ENCODE measurements around the gene DENND6B.

The DENND6B gene

GRCh38 chr22:50300620-50301257 lies 26.1 kb downstream of the DENND6B start:
- no peak for DNase-seq

DNA sequence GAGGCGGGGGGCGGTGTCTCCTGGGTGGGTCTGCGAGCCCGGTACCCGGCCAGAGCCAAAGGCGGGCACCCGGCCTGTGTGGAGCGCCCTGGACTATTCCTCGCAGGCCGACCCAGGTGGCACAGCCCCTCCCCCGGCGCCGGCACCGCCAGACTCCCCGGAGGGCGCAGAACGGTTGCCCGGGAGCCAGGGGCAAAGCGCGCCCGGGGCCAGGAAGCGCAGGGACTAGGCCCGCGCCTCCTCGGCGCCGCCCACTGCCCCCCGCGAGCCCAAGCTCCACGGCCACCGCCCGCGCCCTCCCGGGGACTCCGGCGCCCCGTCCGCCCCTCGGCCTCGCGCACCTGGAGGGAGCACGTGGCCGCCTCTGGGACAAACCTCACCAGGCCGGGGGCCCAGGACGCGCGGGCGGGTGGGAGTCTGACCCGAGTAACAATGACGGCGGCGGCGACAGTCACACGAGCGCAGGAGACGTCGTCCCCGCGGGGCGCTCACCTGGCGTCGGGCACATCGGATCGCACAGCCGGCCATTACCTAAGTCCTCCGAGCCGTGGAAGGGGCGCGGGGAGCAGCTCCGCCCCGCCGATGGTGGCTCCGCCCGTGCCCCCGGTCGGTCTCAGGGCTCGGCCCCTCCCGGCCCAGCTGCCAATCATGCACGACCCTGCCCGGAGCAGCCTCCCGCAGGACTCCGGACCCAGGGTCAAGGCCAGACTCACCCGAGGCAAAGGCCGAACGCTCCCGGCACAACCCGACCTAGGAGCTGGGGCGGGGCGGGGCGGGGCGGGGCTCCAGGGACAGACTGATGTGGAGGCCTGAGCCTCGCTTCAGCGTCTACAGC lies 26.8 kb downstream of the DENND6B start:
- DNase-seq, result no peak

DNA sequence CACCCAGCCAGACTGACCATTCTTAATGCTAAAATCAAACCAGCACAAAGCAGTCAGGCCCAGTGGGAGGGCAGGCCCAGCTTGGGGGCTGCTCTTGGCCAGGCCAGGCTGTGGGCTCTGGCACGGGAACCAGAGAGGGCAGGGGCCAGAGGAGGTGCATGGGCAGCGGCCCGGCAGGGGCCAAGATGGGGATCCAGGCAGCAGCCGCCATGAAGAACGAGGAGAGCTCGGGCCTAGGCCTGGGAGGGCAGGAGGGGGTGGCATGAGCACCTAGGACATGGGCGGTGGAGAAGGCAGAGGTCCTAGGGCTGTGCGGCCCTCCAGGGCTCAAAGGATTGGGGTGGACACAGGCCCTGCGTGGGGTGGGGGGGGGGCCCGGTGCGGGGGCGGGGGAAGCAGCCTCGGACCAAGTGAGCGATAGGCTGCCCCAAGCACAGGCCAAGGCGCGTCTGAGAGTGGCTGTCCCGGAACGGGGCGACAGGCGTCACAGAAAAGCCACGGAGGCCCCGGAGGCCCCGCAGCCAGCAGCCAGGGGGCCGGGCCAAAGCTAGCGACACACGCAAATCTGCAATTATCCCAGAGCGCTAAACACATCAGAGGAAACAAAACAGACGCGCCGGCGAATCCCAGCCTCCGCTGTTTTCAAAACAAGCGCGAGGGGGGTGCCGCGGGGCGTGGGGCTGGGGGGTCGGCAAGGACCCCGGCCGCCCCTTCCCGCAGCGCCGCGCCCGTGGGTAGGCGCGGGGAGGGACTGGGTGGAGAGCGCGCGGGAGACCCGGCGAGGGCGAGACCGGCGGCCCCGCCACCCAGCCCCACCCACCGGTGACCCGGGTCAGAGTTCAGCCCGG lies 27.7 kb downstream of the DENND6B start:
- peak; percentile 28 for DNase-seq

GRCh38 chr22:50298266-50298637 lies 28.6 kb downstream of the DENND6B start:
- no peak for DNase-seq

GRCh38 chr22:50297510-50298265 lies 29.1 kb downstream of the DENND6B start:
- DNase-seq, result no peak

DNA sequence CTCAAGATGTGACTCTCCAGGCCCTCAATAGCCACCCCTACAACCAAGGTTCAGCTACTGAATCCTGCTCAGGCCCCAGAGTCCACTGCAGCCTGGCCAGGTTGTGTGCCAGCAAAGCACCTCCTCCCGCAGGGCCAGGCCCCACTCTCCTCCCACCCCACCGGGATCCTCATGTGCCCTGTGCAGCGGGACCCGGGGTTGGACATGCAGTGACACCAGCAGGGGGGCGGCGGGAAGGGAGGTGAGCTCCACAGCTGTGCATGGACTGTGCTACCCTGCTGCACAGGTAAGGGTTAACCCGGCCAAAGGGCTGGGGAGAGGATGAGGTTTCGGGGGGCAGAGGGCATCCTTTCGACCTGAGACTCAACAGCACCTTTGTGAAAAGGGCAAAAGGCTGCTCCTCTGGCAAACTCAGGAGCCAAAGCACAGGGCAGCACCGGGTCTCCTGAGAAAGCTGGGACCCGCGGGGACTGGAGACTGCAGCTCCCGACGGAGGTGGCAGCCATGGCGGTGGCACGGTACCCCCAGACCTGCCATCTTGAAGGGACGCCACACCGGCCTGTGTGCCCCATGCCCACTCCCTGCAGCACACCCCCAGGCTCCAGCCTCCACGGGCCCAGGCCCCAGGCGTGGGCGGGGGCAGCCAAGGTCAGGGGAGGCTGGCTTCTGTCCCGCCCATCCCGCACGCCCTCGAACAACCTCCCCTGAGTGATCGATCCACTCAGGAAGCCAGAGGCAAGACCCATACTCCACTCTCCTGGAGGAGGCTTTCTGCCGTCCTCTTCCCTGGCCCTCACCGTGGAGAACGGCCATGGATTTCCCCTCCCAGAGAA lies 29.9 kb downstream of the DENND6B start:
- DNase-seq, result no peak

DNA sequence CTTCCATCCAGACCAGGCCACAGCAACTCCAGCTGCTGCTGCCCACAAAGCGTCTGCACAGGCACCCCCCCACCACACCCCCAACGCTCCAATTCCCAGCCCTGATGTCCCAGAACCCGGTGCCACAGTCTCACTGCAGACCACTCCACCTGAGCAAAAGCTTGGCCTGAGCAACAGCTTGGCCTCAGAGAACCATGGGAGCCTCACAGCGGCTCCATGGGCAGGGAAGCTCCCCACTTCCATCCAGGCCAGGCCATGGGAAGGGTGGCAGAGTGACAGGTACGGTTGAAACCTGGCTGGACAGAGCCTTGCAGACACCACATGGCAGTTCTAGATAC lies 32.5 kb downstream of the DENND6B start:
- no peak for DNase-seq

- DNase-seq, result no peak
Observed at GRCh38 chr22:50293441-50294318, 33.1 kb downstream of the DENND6B start.

DNA sequence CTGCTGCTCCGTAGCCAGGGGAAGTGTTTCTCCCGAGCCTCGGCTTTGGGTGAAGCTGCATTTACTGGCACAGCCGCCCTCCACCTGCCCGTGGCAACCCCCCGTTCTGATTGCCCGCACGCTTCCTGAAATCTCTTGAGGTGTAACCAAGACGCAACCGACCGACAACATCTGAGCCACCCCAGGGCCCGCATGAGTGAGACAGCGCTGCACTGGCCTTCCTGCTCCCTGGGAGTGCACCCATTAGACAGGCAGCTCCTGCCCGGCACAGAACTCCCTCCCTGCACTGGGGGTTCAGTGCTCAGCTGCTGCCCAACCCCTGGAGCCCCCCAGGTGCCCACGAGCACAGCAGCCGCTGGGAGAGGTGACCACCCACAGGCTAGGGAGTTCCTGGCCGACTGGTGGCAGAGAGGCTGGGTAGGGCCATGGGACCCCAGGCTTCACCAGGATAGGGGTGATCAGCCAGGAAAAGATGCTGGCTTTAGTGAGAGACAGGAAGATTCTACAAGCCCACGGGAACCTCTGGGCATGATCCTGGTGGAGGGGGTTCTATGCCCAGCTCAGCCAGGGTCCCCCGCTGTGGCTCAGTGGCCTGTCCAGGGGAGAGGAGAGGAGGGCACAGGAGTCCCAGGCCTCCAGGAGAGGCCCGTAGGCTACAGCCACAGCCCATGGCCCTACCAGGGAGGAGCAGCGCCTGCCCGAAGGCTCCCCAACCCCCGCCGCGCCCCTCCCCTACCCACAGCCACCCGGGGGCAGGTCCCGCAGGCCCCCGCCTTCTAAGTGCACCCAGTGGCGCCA lies 34.0 kb downstream of the DENND6B start:
- DNase-seq, result no peak

DNA sequence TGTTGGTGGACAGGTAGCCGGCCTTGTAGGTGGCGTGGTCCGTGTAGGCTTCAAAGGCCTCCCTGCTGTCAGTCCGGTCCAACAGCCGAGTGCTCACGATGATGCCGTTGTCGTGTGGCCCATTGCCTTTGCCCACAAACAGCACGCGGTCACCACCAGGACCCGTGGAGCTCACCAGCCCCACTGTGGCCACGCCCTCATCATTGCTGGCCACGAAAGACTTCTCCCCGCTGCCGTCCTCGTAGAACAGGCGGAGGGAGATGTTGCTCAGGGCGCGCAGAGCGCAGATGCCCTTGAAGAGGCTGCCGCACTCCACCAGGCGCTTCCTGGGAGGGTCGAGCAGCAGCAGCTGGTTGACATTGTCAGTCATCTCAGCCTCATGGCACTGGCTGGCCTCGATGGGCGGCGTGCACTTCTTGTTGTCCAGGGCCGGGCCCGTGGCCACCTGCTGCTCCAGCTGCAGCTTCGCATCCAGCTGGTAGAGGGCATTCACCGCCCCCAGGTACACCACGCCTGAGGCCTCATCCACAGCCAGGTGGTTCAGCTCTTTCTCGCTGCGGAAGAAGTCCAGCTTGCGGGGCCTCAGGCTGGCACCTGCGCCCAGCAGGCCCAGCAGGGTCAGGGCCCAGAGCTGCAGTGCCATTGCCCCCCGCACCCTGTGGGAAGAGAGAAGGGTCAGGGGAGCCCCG lies 36.7 kb downstream of the DENND6B start:
- no peak for DNase-seq

GRCh38 chr22:50289151-50289941 lies 37.5 kb downstream of the DENND6B start:
- DNase-seq, result no peak

DNA sequence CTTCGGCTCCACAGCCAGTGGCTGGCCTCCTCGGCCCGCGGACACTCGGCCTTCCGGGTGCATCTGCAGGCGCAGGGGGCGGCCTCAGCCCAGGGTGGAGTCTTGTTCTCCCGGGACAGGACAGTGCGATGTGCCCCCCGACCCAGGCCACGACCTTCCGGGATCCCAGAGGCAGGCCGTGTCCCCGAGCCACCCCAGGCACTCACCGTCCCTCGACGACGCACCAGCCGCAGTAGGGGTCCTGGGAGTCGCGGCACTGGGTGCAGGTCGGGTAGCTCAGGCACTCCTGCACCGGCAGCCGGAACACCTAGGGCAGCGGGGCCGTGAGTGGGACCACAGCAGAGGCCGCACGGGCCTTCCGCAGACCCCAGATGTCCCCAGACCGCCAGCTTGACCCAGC lies 39.1 kb downstream of the DENND6B start:
- DNase-seq, result no peak

- no peak for DNase-seq
Observed at GRCh38 chr22:50286701-50287318, 40.0 kb downstream of the DENND6B start.

GRCh38 chr22:50286275-50286674 lies 40.5 kb downstream of the DENND6B start:
- DNase-seq, result no peak

DNA sequence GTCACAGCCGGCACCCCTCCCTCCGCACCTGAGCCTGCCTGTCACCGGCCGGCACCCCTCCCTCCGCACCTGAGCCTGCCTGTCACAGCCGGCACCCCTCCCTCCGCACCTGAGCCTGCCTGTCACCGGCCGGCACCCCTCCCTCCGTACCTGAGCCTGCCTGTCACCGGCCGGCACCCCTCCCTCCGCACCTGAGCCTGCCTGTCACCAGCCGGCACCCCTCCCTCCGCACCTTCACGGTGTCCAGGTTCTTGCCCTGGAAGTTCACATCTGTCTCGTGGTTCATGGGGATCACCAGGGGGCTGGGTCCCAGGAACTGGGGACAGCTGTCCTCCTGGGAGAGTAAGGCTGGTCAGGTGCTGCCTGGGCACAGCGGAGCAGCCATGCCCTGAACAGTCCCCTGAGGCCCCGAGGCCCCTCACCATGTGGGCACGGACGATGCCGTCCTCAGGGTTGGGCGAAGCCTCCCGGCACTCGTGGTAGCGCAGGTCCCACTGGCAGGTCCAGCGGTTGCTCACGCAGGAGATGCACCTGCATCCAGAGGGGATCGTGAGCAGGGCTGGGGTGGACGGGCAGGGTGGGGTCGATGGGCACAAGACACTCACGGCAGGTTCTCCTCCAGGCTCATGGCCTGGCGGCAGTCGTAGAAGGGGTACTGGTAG lies 41.1 kb downstream of the DENND6B start:
- DNase-seq, result no peak

- no peak for DNase-seq
Observed at GRCh38 chr22:50284479-50284878, 42.3 kb downstream of the DENND6B start.

GRCh38 chr22:50283821-50284220 lies 43.0 kb downstream of the DENND6B start:
- no peak for DNase-seq
